ENCODE data around the gene SLC5A3. TPM values are rescaled to one million over a fixed set of nuclear protein-coding genes. Genes with fewer than 3 reads are reported as not detected.

SLC5A3 gene
- total and polyA plus RNA-seq, 11 donors, result 1.1 to 6.2 (median 3.5) TPM

DNA sequence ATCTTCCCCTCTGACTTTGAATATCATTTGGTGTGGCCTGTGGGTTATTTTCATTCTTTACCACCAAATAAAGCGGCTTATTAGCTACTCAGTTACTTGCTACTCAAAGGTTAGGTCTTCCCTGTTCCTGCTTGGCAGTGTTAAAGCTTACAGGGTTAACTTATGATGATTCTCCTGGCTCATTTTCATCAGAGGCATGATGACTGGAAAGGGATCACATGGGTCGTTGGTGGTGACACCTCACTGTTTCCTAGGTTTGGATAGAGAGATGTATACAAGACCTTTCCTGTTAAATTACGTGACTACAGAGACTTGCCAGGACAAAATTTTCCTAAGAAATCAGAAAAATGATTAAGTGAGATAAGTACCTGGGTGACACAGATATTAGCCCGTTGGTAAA is 27.4 kb downstream of the SLC5A3 start:
- TF ChIP-seq POLR2A (IDR thresholded peaks at IDR 0.05) (no peak), CTCF (IDR thresholded peaks at IDR 0.05) (no peak)
- ATAC-seq (no peak), DNase-seq (no peak)
- Histone ChIP-seq H3K4me3 (no peak overlapping the region), H3K9me3 (no peaks in the 10 kb centered on the region), H3K4me1 (peaks cover 0 to 48% (median 5%) of the 10 kb centered on the region in 12 donors), H3K27me3 (no peaks in the 10 kb centered on the region), H3K36me3 (peaks cover 0 to 21% (median 4%) of the 10 kb centered on the region in 9 donors), H3K27ac (no peak overlapping the region)
- WGBS, 4 donors, result 56 to 66% (median 60%) methylated on average over 4 of the region's 4 CpGs
- intact Hi-C loops (cut with DNase I), result no loop called here

DNA sequence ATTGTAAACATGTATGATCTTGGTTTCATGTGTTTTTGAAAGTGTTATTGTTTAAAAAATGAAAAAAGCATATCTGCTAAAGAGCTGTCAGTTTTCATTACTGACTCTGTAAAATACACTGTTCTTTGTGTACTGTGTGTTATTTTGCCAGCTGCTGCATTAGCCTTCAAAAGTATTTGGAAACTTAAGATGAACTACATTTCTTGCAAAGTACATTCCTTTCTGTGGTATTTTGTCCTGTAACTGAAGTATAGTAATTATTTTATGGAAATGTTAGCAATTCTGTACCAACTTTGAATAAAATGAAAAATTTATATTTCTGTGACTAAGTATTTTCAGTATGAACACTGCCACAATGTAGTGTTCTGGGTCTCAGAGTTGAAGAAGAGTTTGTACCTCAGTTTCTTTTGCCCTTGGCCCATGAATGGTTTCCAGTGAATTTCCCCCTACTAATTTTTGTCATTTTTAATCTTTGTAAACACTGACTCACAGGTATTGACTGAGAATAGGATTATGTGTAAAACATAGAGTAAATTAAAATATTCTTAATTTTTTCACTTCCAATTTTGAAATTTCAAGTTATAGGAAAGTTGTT is 32.7 kb downstream of the SLC5A3 start:
- no peak for TF ChIP-seq CTCF (IDR thresholded peaks at IDR 0.05)
- TF ChIP-seq POLR2A (IDR thresholded peaks at IDR 0.05), result no peak
- ATAC-seq (no peak), DNase-seq (no peak)
- intact Hi-C loops (cut with DNase I), result no loop called here
- H3K27ac ChIP-seq, result no peak overlapping the region
- peaks cover 0 to 19% (median 2%) of the 10 kb centered on the region in 12 donors for H3K4me1 ChIP-seq
- H3K36me3 ChIP-seq, result peaks cover 0 to 11% (median 0%) of the 10 kb centered on the region in 9 donors
- H3K27me3 ChIP-seq, result no peaks in the 10 kb centered on the region
- no peaks in the 10 kb centered on the region for H3K9me3 ChIP-seq
- no peak overlapping the region for H3K4me3 ChIP-seq

GRCh38 chr21:34107606-34108005 is 34.2 kb downstream of the SLC5A3 start:
- DNase-seq, result no peak
- Histone ChIP-seq H3K9me3 (no peaks in the 10 kb centered on the region), H3K27me3 (no peaks in the 10 kb centered on the region), H3K4me3 (no peak overlapping the region), H3K36me3 (peaks cover 0 to 8% (median 0%) of the 10 kb centered on the region in 9 donors), H3K4me1 (peaks cover 0 to 6% (median 0%) of the 10 kb centered on the region in 12 donors), H3K27ac (no peak overlapping the region)
- intact Hi-C loops (cut with DNase I), result no loop called here
- ATAC-seq, result no peak
- WGBS, 4 donors, result 79 to 91% (median 84%) methylated on average over 1 of the region's 1 CpG
- no peak for TF ChIP-seq POLR2A (IDR thresholded peaks at IDR 0.05)
- no peak for TF ChIP-seq CTCF (IDR thresholded peaks at IDR 0.05)

DNA sequence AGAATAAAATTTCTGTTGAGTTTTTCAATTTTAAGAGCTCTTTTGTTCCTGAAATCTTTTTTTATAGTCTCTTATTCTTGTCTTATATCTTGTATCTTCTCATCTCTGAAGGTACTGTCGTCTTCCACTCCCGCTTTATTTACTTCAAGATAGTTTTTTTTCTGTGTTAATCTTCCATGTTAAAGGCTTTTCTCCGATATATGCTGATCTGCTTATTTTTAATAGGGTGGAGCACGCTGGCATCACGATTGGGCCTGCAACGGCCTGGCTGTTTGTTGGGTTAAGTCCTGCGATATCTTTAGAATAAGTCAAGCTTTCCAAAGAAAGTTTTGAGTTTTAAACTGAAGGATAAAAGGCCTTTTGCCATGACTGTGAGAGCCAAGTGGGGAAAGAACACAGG is 35.7 kb downstream of the SLC5A3 start:
- no peak for ATAC-seq
- 95% methylated on average over 7 of the region's 7 CpGs for WGBS, 4 donors
- Histone ChIP-seq H3K27ac (no peak overlapping the region), H3K27me3 (no peaks in the 10 kb centered on the region), H3K36me3 (no peaks in the 10 kb centered on the region), H3K4me3 (no peak overlapping the region), H3K9me3 (no peaks in the 10 kb centered on the region), H3K4me1 (peaks cover 0 to 10% (median 2%) of the 10 kb centered on the region in 12 donors)
- TF ChIP-seq CTCF (IDR thresholded peaks at IDR 0.05), result no peak
- TF ChIP-seq POLR2A (IDR thresholded peaks at IDR 0.05), result no peak
- DNase-seq, result no peak
- intact Hi-C loops (cut with DNase I), result no loop called here

Measured in heart left ventricle (tissue), 16 donors.